CD4-positive, alpha-beta T cell (primary cell): Measurements from ENCODE around the gene KCTD16. TPM values are rescaled to one million over a fixed set of nuclear protein-coding genes. Genes with fewer than 3 reads are reported as not detected.

Experiments used
- ATAC-seq: fragments of 200-7000 bp; cut with Tn5 transposase; one replicate; pipeline ENCODE4 v1.10.0; 2022; ENCODE audit warnings: mild to moderate bottlenecking; ENCODE audit not compliant: poor library complexity
- CTCF ChIA-PET: fragments of 350-600 bp; sonication (Branson Sonifier 250); formaldehyde crosslinking; loops from one replicate; lab custom pipeline; 2021; ENCODE audit warnings: antibody characterized with exemption, inconsistent platforms; lab: Charles Lee
- POLR2A ChIA-PET: fragments of 350-600 bp; sonication (Branson Sonifier 250); formaldehyde crosslinking; loops from one replicate; lab custom pipeline; 2021; ENCODE audit warnings: antibody characterized with exemption, inconsistent platforms; lab: Charles Lee
- DNase-seq, 14 experiments: peaks; one replicate each; pipeline ENCODE4 v3.0.0-alpha.2; 2013 to 2020; ENCODE audit warnings: mixed read lengths in 2 of 14
- H3K27ac ChIP-seq, 2 donors: one replicate each; pipeline versions ENCODE4 v1.5.1 to v1.7.0; 2013; ENCODE audit warnings: low read length in 2 of 2, low read depth in 1 of 2, mild to moderate bottlenecking in 1 of 2
- H3K27me3 ChIP-seq, 2 experiments: 1 replicate in 1 of 2; 2 replicates in 1 of 2; pipeline versions ENCODE4 v1.6.1 to v1.7.0; 2013; ENCODE audit warnings: low read length in 2 of 2, control low read depth in 1 of 2, mild to moderate bottlenecking in 1 of 2, moderate library complexity in 1 of 2; ENCODE audit not compliant: insufficient read depth in 2 of 2, control insufficient read depth in 1 of 2
- H3K36me3 ChIP-seq: one replicate; pipeline ENCODE4 v1.6.1; 2013; ENCODE audit warnings: low read length, control low read depth; ENCODE audit not compliant: insufficient read depth
- H3K4me1 ChIP-seq: one replicate; pipeline ENCODE4 v1.6.1; 2013; ENCODE audit warnings: low read length, control low read depth; ENCODE audit not compliant: insufficient read depth
- H3K4me3 ChIP-seq: one replicate; pipeline ENCODE4 v1.5.1; 2013; ENCODE audit warnings: mild to moderate bottlenecking, low read length, moderate library complexity
- H3K9me3 ChIP-seq, 2 experiments: 1 replicate in 1 of 2; 2 replicates in 1 of 2; pipeline versions ENCODE4 v1.6.1 to v1.7.0; 2013; ENCODE audit warnings: low read length in 2 of 2, mild to moderate bottlenecking in 2 of 2, control low read depth in 1 of 2, moderate library complexity in 1 of 2; ENCODE audit not compliant: control insufficient read depth in 1 of 2, insufficient read depth in 1 of 2
- H3K27ac Mint-ChIP-seq: one replicate; pipeline ENCODE4 v1.8.0; 2020; ENCODE audit warnings: mixed read lengths
- H3K27me3 Mint-ChIP-seq: one replicate; pipeline ENCODE4 v1.8.0; 2021; ENCODE audit warnings: mixed read lengths
- H3K36me3 Mint-ChIP-seq: one replicate; pipeline ENCODE4 v1.8.0; 2021; ENCODE audit warnings: low read depth, mixed read lengths
- H3K4me1 Mint-ChIP-seq: one replicate; pipeline ENCODE4 v1.8.0; 2021; ENCODE audit warnings: low read depth, mixed read lengths
- H3K4me3 Mint-ChIP-seq: one replicate; pipeline ENCODE4 v1.8.0; 2020; ENCODE audit warnings: mild to moderate bottlenecking, mixed read lengths
- H3K9me3 Mint-ChIP-seq: one replicate; pipeline ENCODE4 v1.8.0; 2020; ENCODE audit warnings: mixed read lengths
- intact Hi-C, 2 experiments: fragments of 100-400 bp; cut with DNase I in 1 of 2; cut with micrococcal nuclease in 1 of 2; formaldehyde crosslinking; loops; one replicate each; pipeline versions ENCODE4 v1.15.1 to v1.9.0; 2023 to 2025; cut with DNase I, micrococcal nuclease
- total RNA-seq, 174 experiments: library from RNA in 2 of 174; stranded (reverse) in 2 of 174; gene quantifications; one replicate each; pipeline ENCODE4 v1.2.3 and lab custom pipeline; 2021 to 2026
- TF ChIP-seq, protein P1 (sequence below): fragments of 200-600 bp; IDR thresholded peaks from one replicate; pipeline ENCODE4 v1.8.0; 2022; ENCODE audit warnings: antibody characterized with exemption, mild to moderate bottlenecking

KCTD16 gene
- total RNA-seq, 2 experiments from 2014 or later: not detected

DNA sequence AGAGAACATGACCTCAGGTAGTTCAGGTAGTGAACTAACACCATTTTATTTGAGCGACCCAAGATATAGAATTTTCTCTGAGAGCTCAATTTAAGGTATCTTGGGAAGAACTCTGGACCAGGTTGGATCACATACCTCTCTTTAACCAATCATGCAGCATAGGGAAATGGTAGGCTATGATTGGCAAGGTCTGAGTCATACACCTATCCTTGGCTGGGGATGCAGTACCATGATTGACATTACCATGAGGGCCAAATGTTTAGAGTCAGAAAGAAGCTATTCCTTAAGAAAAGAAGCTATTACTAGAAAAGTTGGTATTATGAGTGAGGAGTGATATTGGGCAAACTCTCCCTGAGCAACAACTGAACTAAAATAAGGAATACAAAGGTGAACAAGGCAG is 258.7 kb downstream of the KCTD16 start:
- H3K36me3 ChIP-seq: no peaks in the 10 kb centered on the region
- no peaks in the 10 kb centered on the region for H3K36me3 Mint-ChIP-seq
- H3K27ac Mint-ChIP-seq: no peak overlapping the region
- no peaks in the 10 kb centered on the region for H3K4me1 ChIP-seq
- peaks cover 3% of the 10 kb centered on the region for H3K27me3 Mint-ChIP-seq
- POLR2A ChIA-PET: no interaction called here
- CTCF ChIA-PET: no interaction called here
- no peaks in the 10 kb centered on the region for H3K9me3 Mint-ChIP-seq
- H3K27ac ChIP-seq: no peak overlapping the region
- TF ChIP-seq, protein P1, sequence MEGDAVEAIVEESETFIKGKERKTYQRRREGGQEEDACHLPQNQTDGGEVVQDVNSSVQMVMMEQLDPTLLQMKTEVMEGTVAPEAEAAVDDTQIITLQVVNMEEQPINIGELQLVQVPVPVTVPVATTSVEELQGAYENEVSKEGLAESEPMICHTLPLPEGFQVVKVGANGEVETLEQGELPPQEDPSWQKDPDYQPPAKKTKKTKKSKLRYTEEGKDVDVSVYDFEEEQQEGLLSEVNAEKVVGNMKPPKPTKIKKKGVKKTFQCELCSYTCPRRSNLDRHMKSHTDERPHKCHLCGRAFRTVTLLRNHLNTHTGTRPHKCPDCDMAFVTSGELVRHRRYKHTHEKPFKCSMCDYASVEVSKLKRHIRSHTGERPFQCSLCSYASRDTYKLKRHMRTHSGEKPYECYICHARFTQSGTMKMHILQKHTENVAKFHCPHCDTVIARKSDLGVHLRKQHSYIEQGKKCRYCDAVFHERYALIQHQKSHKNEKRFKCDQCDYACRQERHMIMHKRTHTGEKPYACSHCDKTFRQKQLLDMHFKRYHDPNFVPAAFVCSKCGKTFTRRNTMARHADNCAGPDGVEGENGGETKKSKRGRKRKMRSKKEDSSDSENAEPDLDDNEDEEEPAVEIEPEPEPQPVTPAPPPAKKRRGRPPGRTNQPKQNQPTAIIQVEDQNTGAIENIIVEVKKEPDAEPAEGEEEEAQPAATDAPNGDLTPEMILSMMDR: no peak
- intact Hi-C loops: no loop called here
- ATAC-seq (no peak), DNase-seq (no peak)
- H3K27me3 ChIP-seq: no peaks in the 10 kb centered on the region
- no peaks in the 10 kb centered on the region for H3K9me3 ChIP-seq
- H3K4me3 ChIP-seq: no peak overlapping the region
- no peak overlapping the region for H3K4me3 Mint-ChIP-seq
- H3K4me1 Mint-ChIP-seq: no peaks in the 10 kb centered on the region

DNA sequence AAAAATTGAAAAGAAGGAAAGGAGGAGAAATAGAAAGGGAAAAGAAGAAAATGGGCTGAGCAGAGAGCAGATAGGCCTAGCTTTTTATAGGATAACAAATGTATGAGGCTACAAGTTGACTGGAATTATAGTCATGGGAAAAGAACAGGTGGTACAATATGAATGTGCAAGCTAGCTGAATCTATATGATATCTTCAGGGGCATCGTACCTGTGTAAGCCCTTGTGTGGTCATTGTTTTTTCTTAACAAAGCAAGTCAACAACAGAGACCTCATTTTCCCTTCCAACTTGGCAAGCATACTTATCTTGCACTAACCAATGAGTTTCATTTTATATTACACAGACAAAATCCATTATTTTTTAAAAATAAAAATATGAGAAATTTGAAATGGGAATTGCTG is 259.2 kb downstream of the KCTD16 start:
- Histone ChIP-seq H3K27ac (no peak overlapping the region), H3K27me3 (no peaks in the 10 kb centered on the region), H3K4me1 (no peaks in the 10 kb centered on the region), H3K9me3 (no peaks in the 10 kb centered on the region), H3K4me3 (no peak overlapping the region), H3K36me3 (no peaks in the 10 kb centered on the region)
- CTCF ChIA-PET: no interaction called here
- Mint-ChIP-seq H3K36me3 (no peaks in the 10 kb centered on the region), H3K27ac (no peak overlapping the region), H3K9me3 (peaks cover 4% of the 10 kb centered on the region), H3K4me3 (no peak overlapping the region), H3K4me1 (no peaks in the 10 kb centered on the region), H3K27me3 (peaks cover 3% of the 10 kb centered on the region)
- POLR2A ChIA-PET: no interaction called here
- ATAC-seq (no peak), DNase-seq (no peak)
- TF ChIP-seq, protein P1: no peak
- intact Hi-C loops: no loop called here

DNA sequence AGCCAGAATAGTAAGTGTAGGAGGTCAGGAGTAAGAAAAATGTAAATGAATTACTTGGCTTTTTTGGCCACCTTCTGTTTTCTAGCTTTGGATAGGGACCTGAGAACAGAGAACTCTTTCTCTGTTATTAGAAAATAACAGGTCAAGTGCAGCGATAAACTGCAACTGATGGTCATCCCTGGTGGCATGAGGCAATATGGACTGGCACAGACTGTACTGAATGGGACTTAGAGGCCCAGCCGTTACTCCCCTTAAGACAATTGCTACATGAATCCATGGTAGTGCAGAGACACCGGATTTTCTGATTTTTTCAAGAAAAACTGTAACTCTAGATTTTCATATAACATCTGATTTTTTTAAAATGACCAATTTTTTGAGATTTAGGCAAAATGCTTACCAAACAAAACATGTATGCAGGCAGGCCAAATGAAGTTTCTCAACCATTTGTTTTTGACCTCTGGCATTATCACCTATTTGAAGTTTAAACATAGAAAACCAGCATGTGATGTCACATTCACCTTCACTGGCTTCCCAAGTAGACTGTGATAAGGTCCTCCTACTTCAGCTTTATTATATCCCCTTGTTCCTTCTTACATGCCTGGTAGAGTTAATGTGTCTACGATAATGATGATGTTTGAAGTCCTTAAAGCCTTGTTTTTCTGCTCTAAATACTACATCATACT is 262.6 kb downstream of the KCTD16 start:
- Mint-ChIP-seq H3K4me3 (no peak overlapping the region), H3K4me1 (no peaks in the 10 kb centered on the region)
- intact Hi-C loops: no loop called here

More for the DNA sequence above, 262.6 kb downstream of the KCTD16 start:
- Mint-ChIP-seq H3K9me3 (peaks cover 10% of the 10 kb centered on the region), H3K36me3 (no peaks in the 10 kb centered on the region), H3K27ac (no peak overlapping the region), H3K27me3 (no peaks in the 10 kb centered on the region)
- no peaks in the 10 kb centered on the region for H3K4me1 ChIP-seq
- TF ChIP-seq, protein P1: no peak
- ChIA-PET POLR2A (no interaction called here), CTCF (no interaction called here)
- no peak overlapping the region for H3K4me3 ChIP-seq
- H3K9me3 ChIP-seq: no peaks in the 10 kb centered on the region
- H3K27ac ChIP-seq: no peak overlapping the region
- no peaks in the 10 kb centered on the region for H3K27me3 ChIP-seq
- DNase-seq (no peak), ATAC-seq (no peak)
- no peaks in the 10 kb centered on the region for H3K36me3 ChIP-seq
